ENCODE data around the gene PRR23E.

Gene PRR23E

GRCh38 chr3:127211118-127212060, 18.5 kb downstream of the PRR23E start:
- H3K4me3 ChIP-seq (ENCODE audit: low read depth, low read length) = no peak overlapping the region
- TF ChIP-seq CTCF (IDR thresholded peaks at IDR 0.05; ENCODE audit: low read depth, low read length) = no peak

GRCh38 chr3:127212231-127212630, 19.3 kb downstream of the PRR23E start:
- H3K4me3 ChIP-seq (ENCODE audit: low read depth, low read length) = no peak overlapping the region
- no peak for TF ChIP-seq CTCF (IDR thresholded peaks at IDR 0.05; ENCODE audit: low read depth, low read length)

GRCh38 chr3:127212711-127213110, 19.8 kb downstream of the PRR23E start:
- H3K4me3 ChIP-seq (ENCODE audit: low read depth, low read length) = no peak overlapping the region

GRCh38 chr3:127213381-127213918, 20.5 kb downstream of the PRR23E start:
- H3K4me3 ChIP-seq (ENCODE audit: low read depth, low read length) = no peak overlapping the region

More at GRCh38 chr3:127212711-127213110, 19.8 kb downstream of the PRR23E start:
- TF ChIP-seq CTCF (IDR thresholded peaks at IDR 0.05; ENCODE audit: low read depth, low read length) = no peak

GRCh38 chr3:127214975-127215374, 22.0 kb downstream of the PRR23E start:
- no peak overlapping the region for H3K4me3 ChIP-seq (ENCODE audit: low read depth, low read length)
- no peak for TF ChIP-seq CTCF (IDR thresholded peaks at IDR 0.05; ENCODE audit: low read depth, low read length)

More at GRCh38 chr3:127213381-127213918, 20.5 kb downstream of the PRR23E start:
- TF ChIP-seq CTCF (IDR thresholded peaks at IDR 0.05; ENCODE audit: low read depth, low read length) = no peak

- no peak overlapping the region for H3K4me3 ChIP-seq (ENCODE audit: low read depth, low read length)
- no peak for TF ChIP-seq CTCF (IDR thresholded peaks at IDR 0.05; ENCODE audit: low read depth, low read length)
Observed at GRCh38 chr3:127215714-127216414, 22.9 kb downstream of the PRR23E start.

All from WI38 (cell line).